Breast epithelium (tissue), 4 donors: ENCODE measurements around the gene CEBPB. TPM values are rescaled to one million over a fixed set of nuclear protein-coding genes. Genes with fewer than 3 reads are reported as not detected.

ENCODE experiments used
- DNase-seq, 2 donors: peaks; one replicate each; pipeline ENCODE4 v3.0.0-alpha.2; 2019; ENCODE audit warnings: low spot score in 2 of 2
- H3K27ac ChIP-seq, 2 donors: fragments of 200-600 bp; sonication (generic) in 1 of 2; one replicate each; pipeline ENCODE4 v1.5.1; 2016 to 2019; ENCODE audit warnings: mild to moderate bottlenecking in 1 of 2
- H3K27me3 ChIP-seq, 2 donors: fragments of 200-600 bp; sonication (generic) in 1 of 2; one replicate each; pipeline versions ENCODE4 v1.5.1 to v1.6.0; 2017 to 2019; ENCODE audit warnings: control low read depth in 1 of 2, mild to moderate bottlenecking in 1 of 2
- H3K36me3 ChIP-seq: fragments of 200-600 bp; one replicate; pipeline ENCODE4 v1.5.1; 2019
- H3K4me1 ChIP-seq, 2 donors: fragments of 200-600 bp; sonication (generic); one replicate each; pipeline ENCODE4 v1.5.1; 2016 to 2019; ENCODE audit warnings: control low read depth in 1 of 2
- H3K4me3 ChIP-seq, 3 donors: fragments of 200-600 bp; sonication (generic); 1 replicate in 2 of 3; 2 replicates in 1 of 3; pipeline ENCODE4 v1.5.1; 2016 to 2019; ENCODE audit warnings: mild to moderate bottlenecking in 3 of 3, moderate library complexity in 2 of 3
- H3K9me3 ChIP-seq, 2 donors: fragments of 200-600 bp; sonication (generic) in 1 of 2; one replicate each; pipeline ENCODE4 v1.5.1; 2016 to 2019; ENCODE audit warnings: control low read depth in 1 of 2
- POLR2A ChIP-seq: fragments of 450-650 bp; IDR thresholded peaks from one replicate; pipeline ENCODE4 v1.6.1; 2016; ENCODE audit warnings: antibody characterized with exemption, mild to moderate bottlenecking, moderate library complexity
- POLR2AphosphoS5 ChIP-seq, 3 donors: sonication (generic); formaldehyde crosslinking; IDR thresholded peaks; one replicate each; pipeline ENCODE4 v1.6.1; 2017; ENCODE audit warnings: antibody characterized with exemption in 3 of 3
- intact Hi-C: fragments of 100-400 bp; cut with DNase I; formaldehyde crosslinking; loops from one replicate; pipeline ENCODE4 v1.15.1; 2023; ENCODE audit warnings: low total_unique reads
- total RNA-seq, 3 donors: library from RNA; depleted of rRNA; stranded (reverse); fragments of >200 nt; gene quantifications; one replicate each; pipeline ENCODE4 v1.1.0, GENCODE V29; 2016
- TF ChIP-seq, protein P1 (sequence below), 3 donors: fragments of 450-650 bp; IDR thresholded peaks; one replicate each; pipeline ENCODE4 v1.5.1; 2016 to 2017; ENCODE audit warnings: antibody characterized with exemption in 3 of 3, mild to moderate bottlenecking in 3 of 3, moderate library complexity in 3 of 3

CEBPB gene
- total RNA-seq, 3 donors from 2014 or later: 137 to 177 (median 149) TPM

DNA sequence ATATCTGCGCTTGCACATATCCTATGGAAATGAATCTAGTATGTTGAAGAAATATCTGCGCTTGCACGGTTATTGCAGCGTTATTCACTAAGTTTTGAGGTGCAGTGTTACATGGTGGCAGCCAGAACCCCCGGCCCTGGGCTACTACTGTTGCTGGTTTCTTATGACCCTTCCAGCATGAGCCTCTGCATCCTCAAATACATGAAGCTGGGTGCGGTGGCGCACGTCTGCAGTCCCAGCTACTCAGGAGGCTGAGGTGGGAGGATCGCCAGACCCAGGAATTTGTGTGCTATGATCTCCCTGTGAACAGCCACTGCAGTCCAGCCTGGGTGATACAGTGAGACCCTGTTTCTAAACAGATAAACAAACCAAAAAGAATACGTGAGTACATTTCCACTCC lies 9.3 kb upstream of the CEBPB start:
- intact Hi-C loops: no loop called here
- no peak overlapping the region for H3K4me3 ChIP-seq

DNA sequence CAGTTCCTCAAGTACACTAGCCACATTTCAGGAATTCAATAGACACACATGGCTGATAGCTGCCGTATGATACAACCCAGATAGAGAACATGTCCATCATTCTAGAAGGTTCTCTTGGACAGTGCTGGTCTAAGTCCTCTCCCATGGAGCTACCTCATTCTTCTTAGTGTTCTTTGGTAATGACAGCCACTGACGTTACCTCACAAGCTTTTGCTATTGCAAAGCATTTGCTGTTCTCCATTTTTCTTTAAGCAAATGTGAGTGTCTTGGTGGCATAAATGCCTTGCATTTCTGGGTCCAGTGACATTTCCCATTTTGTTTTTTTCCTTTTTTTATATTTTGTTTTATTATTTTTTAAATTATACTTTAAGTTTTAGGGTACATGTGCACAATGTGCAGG lies 8.3 kb upstream of the CEBPB start:
- Histone ChIP-seq H3K27me3 (no peaks in the 10 kb centered on the region), H3K4me1 (no peaks in the 10 kb centered on the region), H3K36me3 (no peaks in the 10 kb centered on the region), H3K27ac (no peak overlapping the region), H3K4me3 (no peak overlapping the region), H3K9me3 (no peaks in the 10 kb centered on the region)
- intact Hi-C loops: no loop called here
- DNase-seq: no peak
- TF ChIP-seq POLR2A (no peak), POLR2AphosphoS5 (IDR thresholded peaks at IDR 0.05) (no peak)
- TF ChIP-seq, protein P1, sequence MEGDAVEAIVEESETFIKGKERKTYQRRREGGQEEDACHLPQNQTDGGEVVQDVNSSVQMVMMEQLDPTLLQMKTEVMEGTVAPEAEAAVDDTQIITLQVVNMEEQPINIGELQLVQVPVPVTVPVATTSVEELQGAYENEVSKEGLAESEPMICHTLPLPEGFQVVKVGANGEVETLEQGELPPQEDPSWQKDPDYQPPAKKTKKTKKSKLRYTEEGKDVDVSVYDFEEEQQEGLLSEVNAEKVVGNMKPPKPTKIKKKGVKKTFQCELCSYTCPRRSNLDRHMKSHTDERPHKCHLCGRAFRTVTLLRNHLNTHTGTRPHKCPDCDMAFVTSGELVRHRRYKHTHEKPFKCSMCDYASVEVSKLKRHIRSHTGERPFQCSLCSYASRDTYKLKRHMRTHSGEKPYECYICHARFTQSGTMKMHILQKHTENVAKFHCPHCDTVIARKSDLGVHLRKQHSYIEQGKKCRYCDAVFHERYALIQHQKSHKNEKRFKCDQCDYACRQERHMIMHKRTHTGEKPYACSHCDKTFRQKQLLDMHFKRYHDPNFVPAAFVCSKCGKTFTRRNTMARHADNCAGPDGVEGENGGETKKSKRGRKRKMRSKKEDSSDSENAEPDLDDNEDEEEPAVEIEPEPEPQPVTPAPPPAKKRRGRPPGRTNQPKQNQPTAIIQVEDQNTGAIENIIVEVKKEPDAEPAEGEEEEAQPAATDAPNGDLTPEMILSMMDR (IDR thresholded peaks at IDR 0.05): no peak

More for the DNA sequence above, 9.3 kb upstream of the CEBPB start:
- Histone ChIP-seq H3K4me1 (no peaks in the 10 kb centered on the region), H3K9me3 (no peaks in the 10 kb centered on the region), H3K27me3 (no peaks in the 10 kb centered on the region), H3K27ac (no peak overlapping the region), H3K36me3 (no peaks in the 10 kb centered on the region)
- no peak for DNase-seq
- TF ChIP-seq POLR2AphosphoS5 (IDR thresholded peaks at IDR 0.05): no peak
- TF ChIP-seq, protein P1 (IDR thresholded peaks at IDR 0.05): no peak
- TF ChIP-seq POLR2A: no peak

DNA sequence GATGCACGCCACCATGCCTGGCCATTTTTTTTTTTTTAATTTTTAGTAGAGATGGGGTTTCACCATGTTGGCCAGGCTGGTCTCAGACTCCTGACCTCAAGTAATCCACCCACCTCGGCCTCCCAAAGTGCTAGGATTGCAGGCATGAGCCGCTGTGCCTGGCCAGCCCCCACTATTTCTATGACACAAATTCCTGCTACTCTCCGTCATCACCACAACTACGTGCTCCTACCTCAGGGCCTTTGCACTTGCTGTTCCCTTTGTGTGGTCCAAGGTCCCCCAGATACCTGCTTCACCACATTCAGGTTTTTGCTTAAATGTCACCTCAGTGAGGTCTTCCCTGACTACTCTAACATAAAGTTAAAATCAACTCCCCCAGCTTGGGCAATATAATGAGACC lies 5.2 kb upstream of the CEBPB start:
- DNase-seq: no peak
- H3K4me1 ChIP-seq: no peaks in the 10 kb centered on the region
- H3K27me3 ChIP-seq: no peaks in the 10 kb centered on the region
- no peaks in the 10 kb centered on the region for H3K36me3 ChIP-seq
- TF ChIP-seq POLR2A: no peak
- no peak for TF ChIP-seq POLR2AphosphoS5 (IDR thresholded peaks at IDR 0.05)
- TF ChIP-seq, protein P1 (IDR thresholded peaks at IDR 0.05): no peak
- no peaks in the 10 kb centered on the region for H3K9me3 ChIP-seq
- intact Hi-C loops: loop anchor here (5.0 kb wide), 1 partner anchor 392 kb away; no protein-coding TSS in a partner anchor
- H3K27ac ChIP-seq: no peak overlapping the region
- no peak overlapping the region for H3K4me3 ChIP-seq

DNA sequence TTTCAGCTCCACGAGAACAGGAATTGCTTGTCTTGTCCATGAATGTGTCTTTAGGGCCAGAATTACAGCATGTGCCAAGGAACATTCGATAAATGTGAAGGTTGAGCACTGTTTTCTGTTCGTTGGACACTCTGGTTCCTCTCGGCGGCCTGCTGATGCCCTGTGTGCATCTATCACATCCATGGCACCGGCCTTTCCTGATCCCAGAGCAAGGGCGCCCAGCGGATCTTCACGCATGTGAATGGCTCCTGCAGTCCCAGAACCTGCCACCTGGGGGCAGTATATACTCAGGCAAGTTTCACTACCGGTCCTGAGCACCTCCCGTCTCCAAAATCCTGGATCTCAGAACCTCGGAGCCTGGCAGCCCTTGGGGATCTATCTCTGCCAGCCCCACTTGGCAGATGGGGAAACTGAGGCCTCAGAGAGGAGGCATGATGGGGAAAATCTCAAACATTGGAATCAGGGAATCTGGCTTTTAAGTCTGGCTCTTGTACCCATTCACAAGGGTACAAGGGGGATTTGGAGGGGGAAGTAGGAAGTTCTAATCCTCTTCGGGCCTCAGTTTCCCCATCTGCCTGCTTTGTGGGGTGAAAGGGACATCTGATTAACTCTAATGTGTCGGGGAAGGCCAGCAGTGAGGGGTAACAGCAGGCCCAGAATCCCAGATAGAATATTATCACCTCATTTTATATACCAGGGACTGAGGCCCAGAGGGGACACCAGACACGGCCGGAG lies 4.3 kb upstream of the CEBPB start:
- Histone ChIP-seq H3K4me3 (no peak overlapping the region), H3K9me3 (no peaks in the 10 kb centered on the region), H3K27ac (peak overlapping the region in 1 of 2 donors; percentile 83), H3K4me1 (no peaks in the 10 kb centered on the region), H3K27me3 (no peaks in the 10 kb centered on the region), H3K36me3 (no peaks in the 10 kb centered on the region)
- peak; percentile 92 to 97 for DNase-seq
- TF ChIP-seq, protein P1 (IDR thresholded peaks at IDR 0.05): peak; percentile 99 to 100 (median 99)
- TF ChIP-seq POLR2A: no peak
- TF ChIP-seq POLR2AphosphoS5 (IDR thresholded peaks at IDR 0.05): peak in 2 of 3 donors; percentile 36 to 57
- intact Hi-C loops: loop anchor here (2.0 to 5.0 kb wide), 2 partner anchors 278 to 391 kb away; no protein-coding TSS in a partner anchor

DNA sequence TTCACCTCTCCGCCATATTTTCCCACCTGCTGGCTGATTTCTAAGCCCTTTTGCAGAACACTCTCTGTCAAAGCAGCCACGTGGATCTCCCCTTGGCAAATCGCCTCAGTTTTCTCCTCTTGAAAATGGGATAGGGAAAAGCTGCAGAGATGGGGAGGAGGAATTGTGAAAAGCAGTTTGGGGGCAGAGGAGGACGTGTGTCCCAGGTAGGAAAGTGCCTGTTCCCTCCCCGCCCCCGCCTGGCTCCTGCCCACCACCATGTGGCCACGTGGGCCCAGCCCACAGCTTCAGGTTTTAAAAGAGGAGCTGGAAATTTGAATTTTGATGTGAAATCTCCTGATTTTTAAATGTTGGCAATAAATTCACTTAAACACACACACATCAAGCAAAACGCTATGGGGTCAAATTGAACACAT lies 3.6 kb upstream of the CEBPB start:
- intact Hi-C loops: loop anchor here (2.0 to 5.0 kb wide), 2 partner anchors 278 to 390 kb away; no protein-coding TSS in a partner anchor
- Histone ChIP-seq H3K27me3 (no peaks in the 10 kb centered on the region), H3K4me1 (no peaks in the 10 kb centered on the region), H3K36me3 (no peaks in the 10 kb centered on the region), H3K4me3 (no peak overlapping the region), H3K27ac (peak overlapping the region; percentile 78 to 83), H3K9me3 (no peaks in the 10 kb centered on the region)
- DNase-seq: peak in 1 of 2 donors; percentile 51
- TF ChIP-seq POLR2AphosphoS5 (IDR thresholded peaks at IDR 0.05): no peak
- TF ChIP-seq, protein P1 (IDR thresholded peaks at IDR 0.05): no peak
- TF ChIP-seq POLR2A: no peak
